H9 (cell line): ENCODE measurements around the gene TERB1. TPM values are rescaled to one million over a fixed set of nuclear protein-coding genes. Genes with fewer than 3 reads are reported as not detected.

ENCODE experiments used
- DNase-seq: peaks from one replicate; pipeline ENCODE4 v3.0.0-alpha.2; 2017
- H2AFZ ChIP-seq: one replicate; pipeline ENCODE4 v1.6.1; 2013; ENCODE audit warnings: mild to moderate bottlenecking, low read length, control low read depth, moderate library complexity
- H2AK5ac ChIP-seq: 2 replicates; pipeline ENCODE4 v1.6.1; 2013; ENCODE audit warnings: low read length, control low read depth, mixed read lengths; ENCODE audit not compliant: insufficient read length
- H2BK120ac ChIP-seq: one replicate; pipeline ENCODE4 v1.6.1; 2013; ENCODE audit warnings: low read depth, mild to moderate bottlenecking, low read length, control low read depth, inconsistent platforms; ENCODE audit not compliant: poor library complexity, severe bottlenecking
- H2BK12ac ChIP-seq: 2 replicates; pipeline ENCODE4 v1.6.1; 2013; ENCODE audit warnings: low read length, control low read depth, mixed read lengths, low read depth; ENCODE audit not compliant: insufficient read length
- H2BK15ac ChIP-seq: 2 replicates; pipeline ENCODE4 v1.6.1; 2013; ENCODE audit warnings: low read depth, low read length, control low read depth
- H2BK20ac ChIP-seq: one replicate; pipeline ENCODE4 v1.6.1; 2013; ENCODE audit warnings: low read depth, mild to moderate bottlenecking, low read length, control low read depth, inconsistent platforms; ENCODE audit not compliant: poor library complexity, severe bottlenecking
- H2BK5ac ChIP-seq: 2 replicates; pipeline ENCODE4 v1.6.1; 2013; ENCODE audit warnings: low read length, control low read depth, mixed read lengths; ENCODE audit not compliant: insufficient read length
- H3K14ac ChIP-seq: 2 replicates; pipeline ENCODE4 v1.6.1; 2013; ENCODE audit warnings: low read length, control low read depth; ENCODE audit not compliant: insufficient read depth
- H3K18ac ChIP-seq: 2 replicates; pipeline ENCODE4 v1.6.1; 2013; ENCODE audit warnings: low read depth, mild to moderate bottlenecking, mixed read lengths, low read length, control low read depth; ENCODE audit not compliant: insufficient read length
- H3K23ac ChIP-seq: 2 replicates; pipeline ENCODE4 v1.6.1; 2013; ENCODE audit warnings: low read length, control low read depth, mixed read lengths, low read depth; ENCODE audit not compliant: insufficient read length
- H3K23me2 ChIP-seq: 2 replicates; pipeline ENCODE4 v1.6.1; 2013; ENCODE audit warnings: low read depth, mild to moderate bottlenecking, mixed read lengths, low read length, control low read depth; ENCODE audit not compliant: insufficient read length, poor library complexity, severe bottlenecking
- H3K27ac ChIP-seq: 2 replicates; pipeline ENCODE4 v1.5.1; 2013; ENCODE audit warnings: low read length, control low read depth, mixed read lengths, low read depth; ENCODE audit not compliant: insufficient read length
- H3K27me3 ChIP-seq: 2 replicates; pipeline ENCODE4 v1.6.1; 2013; ENCODE audit warnings: low read length, control low read depth, inconsistent platforms; ENCODE audit not compliant: insufficient read depth
- H3K4ac ChIP-seq: 2 replicates; pipeline ENCODE4 v1.6.1; 2013; ENCODE audit warnings: low read depth, mild to moderate bottlenecking, control low read depth, inconsistent platforms, low read length, moderate library complexity
- H3K4me1 ChIP-seq: 2 replicates; pipeline ENCODE4 v1.6.1; 2013; ENCODE audit warnings: low read length, control low read depth, inconsistent platforms; ENCODE audit not compliant: insufficient read depth
- H3K4me2 ChIP-seq: 2 replicates; pipeline ENCODE4 v1.6.1; 2013; ENCODE audit warnings: low read length, control low read depth, mixed read lengths; ENCODE audit not compliant: insufficient read length, insufficient read depth
- H3K56ac ChIP-seq: 2 replicates; pipeline ENCODE4 v1.6.1; 2013; ENCODE audit warnings: low read depth, mild to moderate bottlenecking, mixed read lengths, low read length, control low read depth; ENCODE audit not compliant: insufficient read length
- H3K79me1 ChIP-seq: 2 replicates; pipeline ENCODE4 v1.6.1; 2013; ENCODE audit warnings: low read depth, mild to moderate bottlenecking, moderate library complexity, low read length, control low read depth, inconsistent platforms; ENCODE audit not compliant: insufficient read depth, poor library complexity, severe bottlenecking
- H3K79me2 ChIP-seq: 2 replicates; pipeline ENCODE4 v1.6.1; 2013; ENCODE audit warnings: low read length, control low read depth, inconsistent platforms; ENCODE audit not compliant: insufficient read depth
- H3K9ac ChIP-seq: 2 replicates; pipeline ENCODE4 v1.6.1; 2013; ENCODE audit warnings: low read length, control low read depth, mixed read lengths; ENCODE audit not compliant: insufficient read length; ENCODE audit errors: extremely low read depth
- H3K9me3 ChIP-seq: one replicate; pipeline ENCODE4 v1.6.1; 2013; ENCODE audit warnings: low read depth, low read length, inconsistent platforms; ENCODE audit not compliant: control insufficient read depth
- H3T11ph ChIP-seq: one replicate; pipeline ENCODE4 v1.6.1; 2013; ENCODE audit warnings: mild to moderate bottlenecking, low read length, control low read depth, inconsistent platforms
- H4K20me1 ChIP-seq: one replicate; pipeline ENCODE4 v1.6.1; 2013; ENCODE audit not compliant: control insufficient read depth, insufficient read length, insufficient read depth
- H4K5ac ChIP-seq: 2 replicates; pipeline ENCODE4 v1.6.1; 2013; ENCODE audit warnings: low read depth, mild to moderate bottlenecking, mixed read lengths, low read length, control low read depth; ENCODE audit not compliant: insufficient read length
- H4K8ac ChIP-seq: replicated peaks from 2 replicates; pipeline ENCODE4 v1.6.1; 2013; ENCODE audit warnings: low read length, control low read depth, mixed read lengths, low read depth; ENCODE audit not compliant: insufficient read length
- H4K91ac ChIP-seq: 2 replicates; pipeline ENCODE4 v1.6.1; 2013; ENCODE audit warnings: low read depth, mild to moderate bottlenecking, moderate library complexity, mixed read lengths, low read length, control low read depth; ENCODE audit not compliant: insufficient read length
- H3K27ac Mint-ChIP-seq, 3 experiments: 2 replicates in 2 of 3; 3 replicates in 1 of 3; pipeline ENCODE4 v1.8.0; 2020 to 2021; ENCODE audit warnings: mixed read lengths in 3 of 3, mild to moderate bottlenecking in 1 of 3, moderate library complexity in 1 of 3
- H3K27me3 Mint-ChIP-seq: 2 replicates; pipeline ENCODE4 v1.8.0; 2021; ENCODE audit warnings: low read depth, mild to moderate bottlenecking, moderate library complexity, mixed read lengths
- H3K36me3 Mint-ChIP-seq, 3 experiments: 2 replicates in 2 of 3; 3 replicates in 1 of 3; pipeline ENCODE4 v1.8.0; 2020 to 2021; ENCODE audit warnings: low read depth in 3 of 3, mixed read lengths in 3 of 3; ENCODE audit not compliant: insufficient read depth in 1 of 3
- H3K4me1 Mint-ChIP-seq, 2 experiments: 2 replicates each; pipeline ENCODE4 v1.8.0; 2020; ENCODE audit warnings: mixed read lengths in 2 of 2
- H3K4me3 Mint-ChIP-seq, 2 experiments: 2 replicates in 1 of 2; 3 replicates in 1 of 2; pipeline ENCODE4 v1.8.0; 2020 to 2021; ENCODE audit warnings: mild to moderate bottlenecking in 2 of 2, mixed read lengths in 2 of 2, moderate library complexity in 1 of 2
- H3K9me3 Mint-ChIP-seq, 2 experiments: 2 replicates in 1 of 2; 3 replicates in 1 of 2; pipeline ENCODE4 v1.8.0; 2020; ENCODE audit warnings: mild to moderate bottlenecking in 2 of 2, mixed read lengths in 2 of 2, moderate library complexity in 1 of 2
- WGBS: extraction: QIAGEN DNeasy Blood & Tissue Kit; methylation state at CpG from one replicate; pipeline ENCODE4 v1.1.7; 2013; ENCODE audit warnings: missing lambda C conversion rate, low lambda C conversion rate, mixed read lengths; ENCODE audit not compliant: insufficient read length; ENCODE audit errors: extremely low coverage; 5-methylcytosine and 5-hydroxymethylcytosine counted together
- total RNA-seq: library from RNA; stranded (reverse); gene quantifications from 2 replicates; pipeline ENCODE4 v1.2.1, GENCODE V29; 2021
- TF ChIP-seq, protein P1 (sequence below): fragments of 200-600 bp; sonication (generic); conservative IDR thresholded peaks from 3 replicates; pipeline ENCODE4 v1.8.0; 2021; ENCODE audit warnings: antibody characterized with exemption, mild to moderate bottlenecking

Gene TERB1
- total RNA-seq, 1 experiment from 2014 or later = not detected

GRCh38 chr16:66832661-66833305 is 31.4 kb upstream of the TERB1 start:
- H3K18ac ChIP-seq = no peak overlapping the region
- H3K9ac ChIP-seq = no peak overlapping the region
- H3K27me3 ChIP-seq = no peaks in the 10 kb centered on the region
- Mint-ChIP-seq H3K27ac (no peak overlapping the region), H3K36me3 (peaks cover 6% of the 10 kb centered on the region in 3 experiments; a peak in 6 of 7 replicates), H3K9me3 (no peaks in the 10 kb centered on the region; a peak in 1 of 5 replicates), H3K4me1 (peaks cover 10 to 13% of the 10 kb centered on the region in 2 experiments), H3K27me3 (peaks cover 18% of the 10 kb centered on the region), H3K4me3 (no peak overlapping the region; a peak in 1 of 5 replicates)
- no peaks in the 10 kb centered on the region for H4K20me1 ChIP-seq
- no peak overlapping the region for H3T11ph ChIP-seq
- no peak overlapping the region for H2BK5ac ChIP-seq
- H4K8ac ChIP-seq = no peak overlapping the region
- H2BK120ac ChIP-seq = no peak overlapping the region
- no peak overlapping the region for H2BK12ac ChIP-seq
- H3K4me2 ChIP-seq = no peak overlapping the region
- WGBS = no CpG with 5 or more reads among the region's 7 CpGs
- no peak overlapping the region for H2AFZ ChIP-seq
- no peak overlapping the region for H4K5ac ChIP-seq
- no peak overlapping the region for H3K27ac ChIP-seq
- peaks cover 7% of the 10 kb centered on the region; the same call in 1 of the 2 replicates for H3K79me2 ChIP-seq
- no peaks in the 10 kb centered on the region for H3K9me3 ChIP-seq
- TF ChIP-seq, protein P1, sequence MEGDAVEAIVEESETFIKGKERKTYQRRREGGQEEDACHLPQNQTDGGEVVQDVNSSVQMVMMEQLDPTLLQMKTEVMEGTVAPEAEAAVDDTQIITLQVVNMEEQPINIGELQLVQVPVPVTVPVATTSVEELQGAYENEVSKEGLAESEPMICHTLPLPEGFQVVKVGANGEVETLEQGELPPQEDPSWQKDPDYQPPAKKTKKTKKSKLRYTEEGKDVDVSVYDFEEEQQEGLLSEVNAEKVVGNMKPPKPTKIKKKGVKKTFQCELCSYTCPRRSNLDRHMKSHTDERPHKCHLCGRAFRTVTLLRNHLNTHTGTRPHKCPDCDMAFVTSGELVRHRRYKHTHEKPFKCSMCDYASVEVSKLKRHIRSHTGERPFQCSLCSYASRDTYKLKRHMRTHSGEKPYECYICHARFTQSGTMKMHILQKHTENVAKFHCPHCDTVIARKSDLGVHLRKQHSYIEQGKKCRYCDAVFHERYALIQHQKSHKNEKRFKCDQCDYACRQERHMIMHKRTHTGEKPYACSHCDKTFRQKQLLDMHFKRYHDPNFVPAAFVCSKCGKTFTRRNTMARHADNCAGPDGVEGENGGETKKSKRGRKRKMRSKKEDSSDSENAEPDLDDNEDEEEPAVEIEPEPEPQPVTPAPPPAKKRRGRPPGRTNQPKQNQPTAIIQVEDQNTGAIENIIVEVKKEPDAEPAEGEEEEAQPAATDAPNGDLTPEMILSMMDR = no peak
- no peak overlapping the region for H4K91ac ChIP-seq
- no peaks in the 10 kb centered on the region for H3K23me2 ChIP-seq
- H2BK15ac ChIP-seq = no peak overlapping the region
- no peak overlapping the region for H3K14ac ChIP-seq
- H2AK5ac ChIP-seq = no peak overlapping the region
- H3K4ac ChIP-seq = no peak overlapping the region
- no peak overlapping the region for H3K56ac ChIP-seq
- H3K4me1 ChIP-seq = no peaks in the 10 kb centered on the region; the same call in 1 of the 2 replicates
- no peak overlapping the region for H2BK20ac ChIP-seq
- H3K23ac ChIP-seq = no peak overlapping the region
- DNase-seq = no peak
- peaks cover 7% of the 10 kb centered on the region for H3K79me1 ChIP-seq
